Kidney (tissue), 14 donors: ENCODE measurements around the gene BMF. TPM values are rescaled to one million over a fixed set of nuclear protein-coding genes. Genes with fewer than 3 reads are reported as not detected.

Source experiments
- DNase-seq, 5 donors: peaks; one replicate each; pipeline ENCODE4 v3.0.0-alpha.2; 2013 to 2020
- FAIRE-seq: peaks from 2 replicates; lab custom pipeline; 2012; peaks lifted over from hg19 to GRCh38; lab: Jason Lieb, UNC
- H3K27ac ChIP-seq, 2 donors: one replicate each; pipeline ENCODE4 v1.7.0; 2013; ENCODE audit warnings: low read depth in 2 of 2, low read length in 2 of 2, inconsistent platforms in 1 of 2
- H3K27me3 ChIP-seq: one replicate; pipeline ENCODE4 v1.7.1; 2013; ENCODE audit warnings: low read length, inconsistent platforms; ENCODE audit not compliant: control insufficient read depth, insufficient read depth
- H3K36me3 ChIP-seq, 3 donors: one replicate each; pipeline versions ENCODE4 v1.7.0 to v1.7.1; 2013; ENCODE audit warnings: low read length in 3 of 3, control low read depth in 1 of 3, inconsistent platforms in 1 of 3; ENCODE audit not compliant: insufficient read depth in 3 of 3, control insufficient read depth in 2 of 3
- H3K4me1 ChIP-seq, 3 donors: one replicate each; pipeline versions ENCODE4 v1.7.0 to v1.7.1; 2013; ENCODE audit warnings: low read length in 3 of 3, inconsistent platforms in 1 of 3, low read depth in 1 of 3; ENCODE audit not compliant: control insufficient read depth in 2 of 3, insufficient read depth in 2 of 3
- H3K4me3 ChIP-seq, 3 donors: one replicate each; pipeline versions ENCODE4 v1.7.0 to v1.8.1; 2013; ENCODE audit warnings: low read length in 3 of 3, control low read depth in 1 of 3, inconsistent platforms in 1 of 3
- H3K9ac ChIP-seq, 3 donors: one replicate each; pipeline versions ENCODE4 v1.7.0 to v1.7.1; 2013; ENCODE audit warnings: low read length in 3 of 3, control low read depth in 1 of 3, inconsistent platforms in 1 of 3
- H3K9me3 ChIP-seq, 3 donors: one replicate each; pipeline versions ENCODE4 v1.7.0 to v1.7.1; 2013; ENCODE audit warnings: low read length in 3 of 3, control low read depth in 1 of 3, inconsistent platforms in 1 of 3; ENCODE audit not compliant: control insufficient read depth in 2 of 3, insufficient read depth in 1 of 3
- CTCF ChIP-seq: IDR thresholded peaks from 3 replicates; pipeline ENCODE4 v1.5.1; 2012; ENCODE audit warnings: mild to moderate bottlenecking, moderate library complexity, borderline replicate concordance; ENCODE audit not compliant: insufficient read depth; ENCODE audit errors: extremely low read depth
- intact Hi-C: fragments of 100-400 bp; cut with DNase I; formaldehyde crosslinking; loops from one replicate; pipeline ENCODE4 v1.11.1; 2022
- polyA plus RNA-seq: library from polyadenylated mRNA; stranded (reverse); fragments of 350-450 nt; fragmentation: Illumina TruSeq; extraction: RNeasy Lipid Tissue Mini Kit (QIAGEN cat#74804); gene quantifications from one replicate; pipeline ENCODE4 v1.2.3, GENCODE V29; 2014; ENCODE audit warnings: low read depth, low replicate concordance; ENCODE audit not compliant: insufficient read depth
- total RNA-seq: library from RNA; stranded (reverse); fragmentation: NEBNext Ultra II Directional; extraction: Animal tissue kit (Norgen Biotek cat#: 25700); gene quantifications from one replicate; pipeline ENCODE4 v1.2.1, GENCODE V29; 2021
- donor health status: control.
- donor health status: control.
- donor health status: control.
- donor health status: control.
- donor health status: control.
- donor health status: DM: yes; HTN: yes; CAD: no.
- donor health status: Normal renal cell carcinoma (clear cell type).

The BMF gene
- total and polyA plus RNA-seq, 2 donors from 2014 or later: 3.6 to 19.7 TPM

DNA sequence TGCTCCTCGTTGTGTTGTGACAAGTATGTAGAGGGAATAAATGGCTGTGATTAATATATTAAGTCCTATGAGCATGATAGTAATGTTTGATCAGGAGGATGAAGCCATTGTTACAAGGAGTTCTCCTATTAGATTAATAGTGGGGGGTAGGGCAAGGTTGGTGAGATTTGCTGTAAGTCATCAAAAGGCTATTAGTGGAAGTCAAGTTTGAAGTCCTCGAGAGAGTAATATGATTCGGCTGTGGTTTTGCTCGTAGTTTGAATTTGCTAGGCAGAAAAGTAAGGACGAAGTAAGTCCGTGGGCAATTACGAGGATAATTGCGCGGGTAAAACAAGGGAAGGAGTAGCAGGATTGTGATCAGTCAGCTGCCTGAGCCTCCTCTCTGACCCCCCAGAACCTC is 26.2 kb upstream of the BMF start:
- intact Hi-C loops: no loop called here
- H3K27ac ChIP-seq: no peak overlapping the region
- FAIRE-seq: no peak
- no peak for DNase-seq
- no peaks in the 10 kb centered on the region for H3K9me3 ChIP-seq
- H3K36me3 ChIP-seq: no peaks in the 10 kb centered on the region
- H3K9ac ChIP-seq: no peak overlapping the region
- no peaks in the 10 kb centered on the region for H3K4me1 ChIP-seq
- no peak overlapping the region for H3K4me3 ChIP-seq
- H3K27me3 ChIP-seq: no peaks in the 10 kb centered on the region
- TF ChIP-seq CTCF: no peak

DNA sequence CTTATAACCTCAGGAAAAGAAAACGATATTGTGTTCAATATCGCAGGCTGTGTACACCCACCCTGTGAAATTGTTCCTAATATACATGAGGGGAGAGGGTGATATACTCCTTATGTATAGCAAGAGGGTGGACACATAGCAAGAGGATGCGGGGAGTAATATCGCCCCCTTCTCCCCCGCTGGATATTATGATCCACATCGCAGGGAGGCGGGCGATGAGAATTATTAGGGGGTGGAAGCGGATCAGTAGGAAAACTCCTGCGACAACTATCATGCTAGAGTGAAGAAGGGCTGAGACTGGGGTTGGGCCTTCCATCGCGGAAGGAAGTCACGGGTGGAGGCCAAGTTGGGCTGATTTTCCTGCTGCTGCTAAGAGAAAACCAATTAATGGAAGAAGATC is 24.9 kb upstream of the BMF start:
- FAIRE-seq (no peak), DNase-seq (no peak)
- intact Hi-C loops: no loop called here
- Histone ChIP-seq H3K4me1 (no peaks in the 10 kb centered on the region), H3K36me3 (no peaks in the 10 kb centered on the region), H3K9me3 (no peaks in the 10 kb centered on the region), H3K9ac (no peak overlapping the region), H3K4me3 (no peak overlapping the region), H3K27ac (no peak overlapping the region), H3K27me3 (no peaks in the 10 kb centered on the region)
- TF ChIP-seq CTCF: no peak

DNA sequence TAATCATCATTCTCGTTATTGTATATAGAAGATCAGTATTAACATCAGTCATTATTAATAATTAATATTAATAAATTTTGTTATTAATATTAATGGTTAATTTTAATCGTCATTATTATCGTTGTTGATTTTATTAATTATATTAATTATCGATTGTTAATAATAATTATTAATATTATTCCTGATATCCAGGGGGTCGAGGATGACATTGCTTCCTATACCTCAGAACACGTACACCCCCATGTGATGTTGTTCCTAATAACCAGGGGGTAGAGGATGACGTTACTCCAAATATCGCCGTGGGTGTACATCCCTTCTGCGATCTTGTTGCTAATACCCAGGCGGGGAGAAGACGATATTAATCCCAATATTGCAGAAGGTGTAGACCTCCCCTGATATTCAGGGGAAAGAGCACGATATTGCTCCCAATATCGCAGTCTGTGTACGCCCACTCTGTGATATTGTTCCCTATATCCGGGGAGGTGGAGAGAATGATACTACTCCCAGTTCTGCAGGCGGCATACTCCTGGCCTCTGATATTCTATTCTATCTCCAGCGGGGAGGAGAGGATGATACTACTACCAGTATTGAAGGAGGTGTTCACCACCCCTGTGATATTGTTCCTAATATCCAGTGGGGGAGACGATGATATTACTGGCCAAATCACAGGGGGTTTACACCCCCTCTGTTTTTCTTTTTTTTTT is 22.3 kb upstream of the BMF start:
- peak in 1 of 5 donors; percentile 26 for DNase-seq
- no peak overlapping the region for H3K4me3 ChIP-seq
- intact Hi-C loops: no loop called here
- H3K4me1 ChIP-seq: no peaks in the 10 kb centered on the region
- H3K36me3 ChIP-seq: no peaks in the 10 kb centered on the region
- no peaks in the 10 kb centered on the region for H3K27me3 ChIP-seq
- no peak for TF ChIP-seq CTCF
- no peak overlapping the region for H3K27ac ChIP-seq
- no peaks in the 10 kb centered on the region for H3K9me3 ChIP-seq
- FAIRE-seq: peak; percentile 99
- H3K9ac ChIP-seq: no peak overlapping the region

DNA sequence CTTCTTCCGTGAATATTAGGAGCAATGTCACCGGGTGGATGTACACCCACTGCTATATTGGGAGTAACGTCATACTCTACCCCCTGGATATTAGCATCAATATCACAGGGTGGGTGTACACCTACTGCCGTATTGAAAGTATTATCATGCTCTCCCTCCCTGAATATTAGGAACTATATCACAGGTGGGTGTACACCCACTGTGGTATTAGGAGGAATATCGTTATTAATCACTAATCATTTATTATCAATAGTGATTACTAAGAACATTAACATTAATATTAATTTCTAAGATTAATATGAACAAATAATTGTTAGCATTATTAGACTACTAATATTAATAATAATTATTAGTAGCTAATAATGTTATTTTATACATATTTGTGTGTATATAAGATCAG is 21.4 kb upstream of the BMF start:
- no peak overlapping the region for H3K4me3 ChIP-seq
- TF ChIP-seq CTCF: no peak

More for the DNA sequence above, 21.4 kb upstream of the BMF start:
- no peak overlapping the region for H3K27ac ChIP-seq
- no peaks in the 10 kb centered on the region for H3K27me3 ChIP-seq
- H3K9me3 ChIP-seq: no peaks in the 10 kb centered on the region
- FAIRE-seq: no peak
- intact Hi-C loops: no loop called here
- no peaks in the 10 kb centered on the region for H3K4me1 ChIP-seq
- H3K36me3 ChIP-seq: no peaks in the 10 kb centered on the region
- peak in 1 of 5 donors; percentile 12 for DNase-seq
- H3K9ac ChIP-seq: no peak overlapping the region
